Erythroblast (primary cell): Measurements from ENCODE around the gene LETM1.

Source experiments
- GATA1 ChIP-seq: IDR thresholded peaks from 2 replicates; pipeline ENCODE4 v1.6.1; 2011; ENCODE audit warnings: low read depth, mild to moderate bottlenecking, control low read depth, low read length, moderate library complexity
- POLR2A ChIP-seq: IDR thresholded peaks from 2 replicates; pipeline ENCODE4 v1.6.1; 2011; ENCODE audit warnings: mild to moderate bottlenecking, low read length

- TF ChIP-seq POLR2A (no peak), GATA1 (no peak)
Observed at GRCh38 chr4:1823545-1823932, 32.4 kb downstream of the LETM1 start.
